ENCODE measurements around the gene MUSTN1. TPM values are rescaled to one million over a fixed set of nuclear protein-coding genes. Genes with fewer than 3 reads are reported as not detected.

The MUSTN1 gene
- total and polyA plus RNA-seq, 2 of the 13 experiments (the other 11 are each of a cell fraction or from before 2014, with no cell fraction given): 0.84 to 1.4 TPM

DNA sequence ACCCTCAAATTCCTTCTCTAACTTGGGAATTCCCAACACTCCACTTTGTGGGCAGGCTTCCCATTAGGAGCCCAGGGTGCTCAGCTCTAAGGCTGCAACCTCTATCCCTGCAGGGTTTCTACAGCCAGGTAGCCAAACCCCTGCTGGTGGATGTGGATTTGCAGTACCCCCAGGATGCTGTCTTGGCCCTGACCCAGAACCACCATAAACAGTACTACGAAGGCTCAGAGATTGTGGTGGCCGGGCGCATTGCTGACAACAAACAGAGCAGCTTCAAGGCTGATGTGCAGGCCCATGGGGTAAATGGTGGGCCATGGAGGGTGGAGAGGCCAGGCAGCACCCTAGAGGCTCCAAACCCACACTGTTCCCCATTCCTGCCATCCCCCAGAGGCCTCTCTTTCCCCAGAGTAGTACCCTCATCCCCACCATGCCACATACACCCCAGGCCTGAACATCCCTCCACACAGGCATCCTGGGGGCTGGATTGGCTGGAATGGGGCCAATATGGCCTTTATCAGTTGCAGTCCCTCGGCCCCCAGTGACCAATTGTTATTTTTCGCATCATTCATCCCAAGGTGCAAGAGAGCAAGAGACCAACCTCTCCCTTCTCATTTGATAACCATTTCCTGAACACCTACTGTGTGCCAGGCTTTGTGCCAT lies 49.8 kb downstream of the MUSTN1 start:
- ATAC-seq: no peak
- BruUV-seq (replicated peaks): no TSS peak
- H3K79me2 ChIP-seq (ENCODE audit: insufficient read depth, low read length): no peaks in the 10 kb centered on the region
- no peak overlapping the region for H3K9ac ChIP-seq (ENCODE audit: insufficient read depth, low read depth, low read length)
- in situ Hi-C loops (cut with HindIII; ENCODE audit: extremely low pct_ligation_motif_present, low pct_unique_long_range_greater_than_20kb): no loop called here
- no peak overlapping the region for H3K4me3 ChIP-seq (replicated peaks in 1 of 3; ENCODE audit: insufficient read depth in 1 of 3, low read depth in 2 of 3, low read length in 3 of 3)
- FAIRE-seq: no peak
- no peaks in the 10 kb centered on the region for H4K20me1 ChIP-seq (ENCODE audit: insufficient read depth, low read length)
- no peak overlapping the region for H2AFZ ChIP-seq (ENCODE audit: low read length)
- intact Hi-C loops (cut with micrococcal nuclease; ENCODE audit: unreplicated experiment): no loop called here
- H3K9me3 ChIP-seq (ENCODE audit: low read length): no peaks in the 10 kb centered on the region
- H3K27me3 ChIP-seq (ENCODE audit: control insufficient read depth in 1 of 2, insufficient read depth in 2 of 2, low read length in 2 of 2): no peaks in the 10 kb centered on the region
- ChIA-PET POLR2A (interaction anchor here (4.0 to 18.4 kb wide), 2 partner anchors 10 to 11 kb away, joined by 60 to 466 read pairs; partner anchors contain the start of genes ITIH1 and ITIH3), CTCF (ENCODE audit: low intra/inter-chr PET ratio, low total read pairs) (no interaction called here)
- no peak overlapping the region for H3K4me2 ChIP-seq (ENCODE audit: low read depth, low read length)
- TF ChIP-seq EP300 (IDR thresholded peaks at IDR 0.05; ENCODE audit: low read depth in 2 of 2, low read length in 2 of 2): no peak
- no peak for TF ChIP-seq EP300 (CRISPR knock-in tag; IDR thresholded peaks at IDR 0.05; ENCODE audit: borderline replicate concordance)
- no peak for TF ChIP-seq ATF7 (IDR thresholded peaks at IDR 0.05)
- no peak for TF ChIP-seq ATF7 (CRISPR knock-in tag; IDR thresholded peaks at IDR 0.05)
- no peak for TF ChIP-seq ZNF24 (IDR thresholded peaks at IDR 0.05)
- no peak for TF ChIP-seq SRY (CRISPR knock-in tag; IDR thresholded peaks at IDR 0.05)
- no peak for DNase-seq (ENCODE audit: low spot score)
- no peak overlapping the region for H3K27ac ChIP-seq (ENCODE audit: extremely low read length, insufficient read depth, low read length)
- peaks cover 84% of the 10 kb centered on the region for H3K4me1 ChIP-seq (ENCODE audit: insufficient read depth, low read length)
- no peaks in the 10 kb centered on the region for H3K36me3 ChIP-seq (replicated peaks in 1 of 2; ENCODE audit: control insufficient read depth in 1 of 2, insufficient read depth in 2 of 2, low read length in 2 of 2)
- WGBS (ENCODE audit: low lambda C conversion rate): 73% methylated on average over 3 of the region's 5 CpGs

GRCh38 chr3:52784021-52784621 lies 50.7 kb downstream of the MUSTN1 start:
- H3K4me1 ChIP-seq (ENCODE audit: insufficient read depth, low read length): peaks cover 78% of the 10 kb centered on the region
- in situ Hi-C loops (cut with HindIII; ENCODE audit: extremely low pct_ligation_motif_present, low pct_unique_long_range_greater_than_20kb): no loop called here
- no peak for FAIRE-seq

More at GRCh38 chr3:52784021-52784621, 50.7 kb downstream of the MUSTN1 start:
- Histone ChIP-seq H3K4me2 (ENCODE audit: low read depth, low read length) (no peak overlapping the region), H3K27ac (ENCODE audit: extremely low read length, insufficient read depth, low read length) (no peak overlapping the region), H3K9me3 (ENCODE audit: low read length) (no peaks in the 10 kb centered on the region), H3K36me3 (replicated peaks in 1 of 2; ENCODE audit: control insufficient read depth in 1 of 2, insufficient read depth in 2 of 2, low read length in 2 of 2) (no peaks in the 10 kb centered on the region), H3K27me3 (ENCODE audit: control insufficient read depth in 1 of 2, insufficient read depth in 2 of 2, low read length in 2 of 2) (no peaks in the 10 kb centered on the region), H2AFZ (ENCODE audit: low read length) (no peak overlapping the region), H3K9ac (ENCODE audit: insufficient read depth, low read depth, low read length) (no peak overlapping the region), H4K20me1 (ENCODE audit: insufficient read depth, low read length) (no peaks in the 10 kb centered on the region), H3K79me2 (ENCODE audit: insufficient read depth, low read length) (no peaks in the 10 kb centered on the region), H3K4me3 (replicated peaks in 1 of 3; ENCODE audit: insufficient read depth in 1 of 3, low read depth in 2 of 3, low read length in 3 of 3) (no peak overlapping the region)
- BruUV-seq (replicated peaks): no TSS peak
- CTCF ChIA-PET (ENCODE audit: low intra/inter-chr PET ratio, low total read pairs): no interaction called here
- WGBS (ENCODE audit: low lambda C conversion rate): 84% methylated on average over 13 of the region's 18 CpGs
- intact Hi-C loops (cut with micrococcal nuclease; ENCODE audit: unreplicated experiment): no loop called here
- no peak for DNase-seq (ENCODE audit: low spot score)
- POLR2A ChIA-PET: interaction anchor here (1.5 to 18.4 kb wide), 2 partner anchors 9 to 12 kb away, joined by 6 to 466 read pairs; partner anchors contain the start of gene ITIH3
- ATAC-seq: no peak
- TF ChIP-seq ZNF687 (CRISPR knock-in tag; IDR thresholded peaks at IDR 0.05) (peak; percentile 17; the same call in 1 of the 2 replicates), DR1 (CRISPR knock-in tag; IDR thresholded peaks at IDR 0.05) (no peak)
